GM21381 (cell line): ENCODE results near the gene TRO.

Experiments
- ATAC-seq: cut with Tn5 transposase; IDR thresholded peaks from one replicate; pipeline ENCODE4 v1.9.1; 2021; ENCODE audit warnings: mild to moderate bottlenecking, moderate library complexity; ENCODE audit not compliant: unreplicated experiment

The TRO gene

DNA sequence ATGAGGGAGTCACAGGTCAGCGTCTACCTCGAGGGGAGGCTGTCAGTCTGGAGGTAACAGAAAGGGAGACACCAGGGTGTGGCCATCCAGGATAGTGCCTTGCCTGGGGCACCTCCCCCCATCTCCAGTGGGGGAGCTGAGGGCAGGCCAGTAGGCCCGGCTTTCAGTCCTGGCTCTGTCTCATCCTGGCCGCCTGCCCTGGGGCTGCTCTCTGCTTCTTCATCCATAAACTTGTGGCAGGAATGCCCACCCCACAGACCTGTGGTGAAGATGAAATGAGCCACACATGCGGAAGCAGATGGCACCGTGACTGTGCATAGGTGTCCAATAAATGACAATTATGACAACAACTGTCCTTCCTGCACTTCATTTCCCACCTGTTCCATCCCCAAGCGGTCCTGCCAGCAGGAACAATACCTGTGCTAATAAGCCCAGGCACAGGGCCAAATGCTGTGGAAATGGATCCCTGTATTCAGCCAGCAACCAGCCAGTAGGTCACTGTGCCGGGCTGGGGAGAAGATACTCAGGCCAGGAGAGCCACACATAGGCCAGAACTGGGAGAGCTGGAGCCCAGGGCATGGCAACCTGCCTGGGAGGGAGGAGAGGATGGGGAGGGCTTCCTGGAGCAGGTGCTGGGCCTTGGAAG, 30.2 kb downstream of the TRO start:
- no peak for ATAC-seq

DNA sequence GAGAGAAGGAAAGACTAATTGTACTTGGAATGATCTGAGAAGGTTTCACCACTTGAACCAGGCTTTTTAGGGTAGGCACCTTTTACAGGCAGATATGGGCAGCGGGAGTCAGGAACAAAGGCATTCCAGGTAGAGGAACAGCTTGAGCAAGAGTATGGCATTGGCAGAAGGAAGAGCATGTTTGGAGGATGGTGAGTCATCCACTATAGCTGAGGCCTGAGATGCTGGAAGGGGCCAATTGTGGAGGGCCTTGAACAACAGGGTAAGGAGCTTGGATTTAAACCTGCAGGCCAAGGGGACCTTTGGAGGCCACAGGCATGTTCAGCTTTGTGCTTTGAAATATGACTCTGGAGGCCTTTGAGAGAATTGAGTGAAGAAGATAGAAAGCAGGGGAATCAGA, 41.1 kb downstream of the TRO start:
- ATAC-seq = no peak

DNA sequence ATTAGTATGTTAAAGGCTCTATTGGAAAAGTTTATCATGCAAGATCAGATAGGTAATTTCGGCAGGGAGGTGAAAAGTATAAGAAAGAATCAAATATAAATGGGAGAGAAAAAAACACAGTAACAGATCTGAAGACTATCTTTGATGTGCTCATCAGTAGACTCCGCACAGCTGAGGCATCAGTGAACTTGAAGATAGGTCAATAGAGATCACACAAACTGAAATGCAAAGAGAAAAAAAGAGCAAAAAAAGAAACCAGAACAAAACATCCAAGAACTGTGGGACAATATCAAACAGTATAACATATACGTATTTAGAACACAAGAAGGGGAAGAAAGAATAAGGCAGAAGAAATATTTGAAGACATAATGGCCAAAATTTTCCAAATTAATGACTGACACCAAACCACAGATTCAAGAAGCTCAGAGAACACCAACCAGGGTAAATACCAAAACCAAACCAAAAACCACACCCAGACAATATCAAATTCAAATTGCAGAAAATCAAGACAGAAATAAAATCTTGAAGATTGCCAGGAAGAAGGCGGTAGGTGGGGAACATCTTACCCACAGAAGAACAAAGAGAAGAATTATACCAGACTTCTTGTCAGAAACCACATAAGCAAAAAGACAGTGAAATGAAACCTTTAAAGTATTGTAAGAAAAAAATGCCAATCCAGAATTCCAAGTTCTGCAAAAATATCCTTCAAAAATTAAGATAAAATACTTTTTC, 44.3 kb downstream of the TRO start:
- ATAC-seq = no peak

DNA sequence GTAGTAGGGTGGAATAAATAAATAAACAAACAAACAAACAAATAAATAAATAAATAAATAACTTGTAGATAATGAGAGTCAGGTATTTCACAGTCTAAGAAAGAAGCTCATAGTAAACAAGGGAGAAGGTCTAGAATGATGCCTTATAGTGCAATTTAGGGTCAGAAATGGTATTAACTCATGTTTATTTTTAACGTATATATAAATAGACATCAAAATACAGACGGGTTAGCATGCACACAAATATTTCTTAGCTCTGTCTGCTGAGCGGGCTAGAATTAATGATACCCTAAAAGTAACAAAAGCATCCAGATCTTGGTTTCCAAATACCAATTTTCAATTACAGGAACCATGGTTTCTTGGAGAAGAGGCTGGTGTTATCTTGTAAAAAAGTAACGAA, 56.8 kb downstream of the TRO start:
- ATAC-seq = no peak

DNA sequence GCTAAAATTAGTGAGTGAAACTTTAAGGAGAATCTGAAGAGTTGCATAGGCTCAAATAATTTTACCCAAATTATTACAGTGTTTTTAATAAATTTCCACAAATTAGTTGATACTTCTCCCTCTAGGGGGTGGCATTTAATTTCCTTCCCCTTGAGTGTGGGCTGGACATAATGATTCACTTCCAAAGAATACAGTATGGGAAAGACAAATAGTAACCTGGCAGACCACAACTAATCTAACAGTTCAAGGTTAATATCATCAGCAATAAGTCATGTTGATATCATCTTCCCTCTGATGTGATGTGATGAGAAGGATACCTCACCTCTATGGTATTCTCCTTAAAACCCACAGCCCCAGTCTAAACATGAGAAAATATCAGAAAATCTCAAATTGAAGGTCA, 57.8 kb downstream of the TRO start:
- ATAC-seq = no peak

DNA sequence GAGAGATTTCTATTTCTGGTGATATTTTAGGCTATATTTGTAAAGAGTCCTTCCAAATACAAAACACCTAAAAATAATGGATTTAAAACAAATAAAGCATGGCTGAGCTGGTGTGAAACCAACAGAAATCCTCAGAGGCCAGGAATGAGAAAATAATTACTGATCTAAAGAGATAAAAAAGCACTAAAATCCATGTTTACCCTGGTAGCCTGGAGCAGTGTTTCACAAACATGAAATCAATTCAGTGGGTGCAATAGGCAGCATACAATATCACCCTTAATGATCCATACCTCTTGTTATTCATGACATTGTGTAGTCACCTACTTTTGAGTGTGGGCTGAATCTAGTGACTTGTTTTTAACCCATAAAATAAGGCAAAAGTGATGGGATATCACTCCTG, 58.8 kb downstream of the TRO start:
- no peak for ATAC-seq

DNA sequence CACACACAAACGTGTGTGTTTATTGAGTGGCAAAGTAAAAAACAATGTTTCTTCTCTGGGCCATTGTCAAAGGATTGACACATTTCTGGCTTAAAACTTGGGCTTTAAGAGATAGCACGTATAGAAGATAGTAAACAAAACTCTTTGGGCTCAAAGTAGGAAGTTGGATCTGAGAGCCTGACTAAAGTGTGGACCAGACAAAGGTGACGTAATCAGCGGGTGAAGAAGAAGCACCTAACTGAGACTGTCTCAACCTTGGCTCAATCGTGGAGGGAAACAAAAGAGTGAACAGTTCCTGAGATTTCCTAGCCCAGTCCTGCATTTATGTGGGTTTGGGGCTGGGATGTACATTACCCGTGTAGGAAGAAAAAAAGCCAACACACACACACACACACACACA, 59.7 kb downstream of the TRO start:
- no peak for ATAC-seq
